ENCODE measurements around the gene MRGPRG.

- TF ChIP-seq RCOR1 (IDR thresholded peaks at IDR 0.05; ENCODE audit: insufficient replicate concordance, low read length) = no peak
- TF ChIP-seq RAD21 (IDR thresholded peaks at IDR 0.05; ENCODE audit: low read length) = no peak
- no peak for TF ChIP-seq POLR2A (IDR thresholded peaks at IDR 0.05; ENCODE audit: low read depth, low read length)
- TF ChIP-seq CTCF (conservative IDR thresholded peaks at IDR 0.05; ENCODE audit: low read depth, low read length) = no peak
- no peak for TF ChIP-seq MXI1 (IDR thresholded peaks at IDR 0.05; ENCODE audit: borderline replicate concordance, low read depth, low read length)
- no peak for TF ChIP-seq FOS (IDR thresholded peaks at IDR 0.05; ENCODE audit: low read depth, low read length)
- TF ChIP-seq MAZ (IDR thresholded peaks at IDR 0.05; ENCODE audit: borderline replicate concordance, low read depth, low read length) = no peak
- no peak for TF ChIP-seq CHD1 (IDR thresholded peaks at IDR 0.05; ENCODE audit: low read depth, low read length)
These were observed 2.5 kb downstream of the MRGPRG start for GRCh38 chr11:3216027-3216525.

Data from IMR-90 (cell line).